Loucy (cell line): Measurements from ENCODE around the gene SLC27A5.
"Not testable (repeated sequence)": the region's sequence is repeated elsewhere in the genome, so short reads cannot be mapped to it uniquely, and the experiment has no call there.

ENCODE experiments used
- H2AFZ ChIP-seq: fragments of 200-600 bp; sonication (generic); 2 replicates; pipeline ENCODE4 v1.6.0; 2016; ENCODE audit warnings: antibody characterized with exemption, mild to moderate bottlenecking, low read length, moderate library complexity
- H3F3A ChIP-seq: fragments of 200-600 bp; 2 replicates; pipeline ENCODE4 v1.6.0; 2016; ENCODE audit warnings: antibody characterized with exemption, low read depth, mild to moderate bottlenecking
- H3K27me3 ChIP-seq: fragments of 200-600 bp; sonication (generic); 2 replicates; pipeline ENCODE4 v1.6.1; 2014; ENCODE audit warnings: low read length, mild to moderate bottlenecking; ENCODE audit not compliant: insufficient read depth, poor library complexity, severe bottlenecking
- H3K36me3 ChIP-seq: fragments of 200-600 bp; sonication (generic); 2 replicates; pipeline ENCODE4 v1.6.1; 2016; ENCODE audit warnings: low read length; ENCODE audit not compliant: insufficient read depth
- H3K4me1 ChIP-seq: fragments of 200-600 bp; sonication (generic); 2 replicates; pipeline ENCODE4 v1.5.1; 2014; ENCODE audit warnings: low read length, mild to moderate bottlenecking; ENCODE audit not compliant: insufficient read depth, poor library complexity, severe bottlenecking
- H3K4me2 ChIP-seq: fragments of 200-600 bp; sonication (generic); 2 replicates; pipeline ENCODE4 v1.6.0; 2014; ENCODE audit warnings: antibody characterized with exemption, low read length, low read depth, mild to moderate bottlenecking; ENCODE audit not compliant: poor library complexity, severe bottlenecking
- H3K4me3 ChIP-seq: fragments of 200-600 bp; sonication (generic); 2 replicates; pipeline ENCODE4 v1.5.1; 2014; ENCODE audit warnings: low read length, mild to moderate bottlenecking, mixed read lengths; ENCODE audit not compliant: poor library complexity, severe bottlenecking
- H3K79me2 ChIP-seq: fragments of 200-600 bp; sonication (generic); 2 replicates; pipeline ENCODE4 v1.6.1; 2014; ENCODE audit warnings: low read length; ENCODE audit not compliant: insufficient read depth
- H3K9ac ChIP-seq: fragments of 200-600 bp; sonication (generic); 2 replicates; pipeline ENCODE4 v1.6.0; 2014; ENCODE audit warnings: mild to moderate bottlenecking, low read depth, low read length, moderate library complexity; ENCODE audit not compliant: poor library complexity, severe bottlenecking
- H3K9me2 ChIP-seq: fragments of 200-600 bp; sonication (generic); replicated peaks from 2 replicates; pipeline ENCODE4 v1.6.1; 2016; ENCODE audit warnings: low read depth, low read length, mixed read lengths
- H3K9me3 ChIP-seq: fragments of 200-600 bp; sonication (generic); 2 replicates; pipeline ENCODE4 v1.6.1; 2014; ENCODE audit warnings: mild to moderate bottlenecking, antibody characterized with exemption, low read length, low read depth; ENCODE audit not compliant: insufficient read depth
- H4K20me1 ChIP-seq: fragments of 200-600 bp; sonication (generic); 2 replicates; pipeline ENCODE4 v1.6.0; 2014; ENCODE audit warnings: antibody characterized with exemption, low read length, mild to moderate bottlenecking; ENCODE audit not compliant: insufficient read depth, poor library complexity, severe bottlenecking
- EZH2phosphoT487 ChIP-seq: fragments of 200-600 bp; IDR thresholded peaks from 2 replicates; pipeline ENCODE4 v1.6.1; 2018; ENCODE audit warnings: antibody characterized with exemption, mild to moderate bottlenecking, moderate library complexity, borderline replicate concordance
- TF ChIP-seq, protein P1 (sequence below): fragments of 200-600 bp; sonication (generic); conservative IDR thresholded peaks from 2 replicates; pipeline ENCODE4 v1.5.1; 2014; ENCODE audit warnings: mild to moderate bottlenecking, antibody characterized with exemption, low read length

The SLC27A5 gene

DNA sequence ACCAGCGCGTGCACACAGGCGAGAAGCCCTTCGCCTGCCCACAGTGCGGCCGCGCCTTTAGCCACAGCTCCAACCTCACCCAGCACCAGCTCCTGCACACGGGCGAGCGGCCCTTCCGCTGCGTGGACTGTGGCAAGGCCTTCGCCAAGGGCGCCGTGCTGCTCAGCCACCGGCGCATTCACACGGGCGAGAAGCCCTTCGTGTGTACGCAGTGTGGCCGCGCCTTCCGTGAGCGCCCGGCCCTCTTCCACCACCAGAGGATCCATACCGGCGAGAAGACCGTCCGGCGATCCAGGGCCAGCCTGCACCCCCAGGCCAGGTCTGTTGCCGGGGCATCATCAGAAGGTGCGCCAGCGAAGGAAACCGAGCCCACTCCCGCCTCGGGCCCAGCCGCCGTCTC is 40.1 kb downstream of the SLC27A5 start:
- H3K4me1 ChIP-seq, result peaks cover 21% of the 10 kb centered on the region
- no peak for TF ChIP-seq EZH2phosphoT487
- TF ChIP-seq, protein P1, sequence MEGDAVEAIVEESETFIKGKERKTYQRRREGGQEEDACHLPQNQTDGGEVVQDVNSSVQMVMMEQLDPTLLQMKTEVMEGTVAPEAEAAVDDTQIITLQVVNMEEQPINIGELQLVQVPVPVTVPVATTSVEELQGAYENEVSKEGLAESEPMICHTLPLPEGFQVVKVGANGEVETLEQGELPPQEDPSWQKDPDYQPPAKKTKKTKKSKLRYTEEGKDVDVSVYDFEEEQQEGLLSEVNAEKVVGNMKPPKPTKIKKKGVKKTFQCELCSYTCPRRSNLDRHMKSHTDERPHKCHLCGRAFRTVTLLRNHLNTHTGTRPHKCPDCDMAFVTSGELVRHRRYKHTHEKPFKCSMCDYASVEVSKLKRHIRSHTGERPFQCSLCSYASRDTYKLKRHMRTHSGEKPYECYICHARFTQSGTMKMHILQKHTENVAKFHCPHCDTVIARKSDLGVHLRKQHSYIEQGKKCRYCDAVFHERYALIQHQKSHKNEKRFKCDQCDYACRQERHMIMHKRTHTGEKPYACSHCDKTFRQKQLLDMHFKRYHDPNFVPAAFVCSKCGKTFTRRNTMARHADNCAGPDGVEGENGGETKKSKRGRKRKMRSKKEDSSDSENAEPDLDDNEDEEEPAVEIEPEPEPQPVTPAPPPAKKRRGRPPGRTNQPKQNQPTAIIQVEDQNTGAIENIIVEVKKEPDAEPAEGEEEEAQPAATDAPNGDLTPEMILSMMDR, result no peak
- no peaks in the 10 kb centered on the region for H3K9me2 ChIP-seq
- peaks cover 12% of the 10 kb centered on the region; the same call in 1 of the 2 replicates for H3K36me3 ChIP-seq
- no peak overlapping the region for H3K4me3 ChIP-seq
- peaks cover 20% of the 10 kb centered on the region for H3K79me2 ChIP-seq
- no peak overlapping the region for H2AFZ ChIP-seq
- H3K4me2 ChIP-seq, result no peak overlapping the region
- no peaks in the 10 kb centered on the region for H3K9me3 ChIP-seq
- H4K20me1 ChIP-seq, result peaks cover 8% of the 10 kb centered on the region
- no peaks in the 10 kb centered on the region for H3K27me3 ChIP-seq
- H3F3A ChIP-seq, result no peaks in the 10 kb centered on the region
- no peak overlapping the region for H3K9ac ChIP-seq

DNA sequence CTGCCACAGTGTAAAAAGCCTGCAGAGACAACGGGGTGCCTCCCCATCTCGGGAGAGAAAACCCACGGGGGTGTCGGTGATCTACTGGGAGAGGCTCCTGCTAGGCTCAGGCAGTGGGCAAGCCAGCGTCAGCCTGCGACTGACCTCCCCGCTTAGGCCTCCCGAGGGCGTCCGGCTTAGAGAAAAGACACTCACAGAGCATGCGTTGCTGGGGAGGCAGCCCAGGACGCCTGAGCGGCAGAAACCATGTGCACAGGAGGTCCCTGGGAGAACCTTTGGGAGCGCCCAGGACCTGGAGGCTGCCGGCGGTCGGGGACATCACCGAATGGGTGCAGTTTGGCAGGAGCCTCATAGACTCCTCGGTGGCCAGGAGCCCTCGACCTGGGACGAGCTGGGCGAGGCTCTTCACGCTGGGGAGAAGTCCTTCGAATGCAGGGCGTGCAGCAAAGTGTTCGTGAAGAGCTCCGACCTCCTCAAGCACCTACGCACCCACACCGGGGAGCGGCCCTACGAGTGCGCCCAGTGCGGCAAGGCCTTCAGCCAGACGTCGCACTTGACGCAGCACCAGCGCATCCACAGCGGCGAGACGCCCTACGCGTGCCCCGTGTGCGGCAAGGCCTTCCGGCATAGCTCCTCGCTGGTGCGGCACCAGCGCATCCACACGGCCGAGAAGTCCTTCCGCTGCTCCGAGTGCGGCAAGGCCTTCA is 40.8 kb downstream of the SLC27A5 start:
- not testable (repeated sequence) for H3K9me3 ChIP-seq, H3K4me3 ChIP-seq, H3K9ac ChIP-seq, H3K9me2 ChIP-seq, H4K20me1 ChIP-seq, H3K27me3 ChIP-seq, H2AFZ ChIP-seq, H3K4me2 ChIP-seq, H3F3A ChIP-seq
- Histone ChIP-seq H3K79me2 (peaks cover 20% of the 10 kb centered on the region), H3K36me3 (peaks cover 12% of the 10 kb centered on the region; the same call in 1 of the 2 replicates), H3K4me1 (peaks cover 20% of the 10 kb centered on the region)

DNA sequence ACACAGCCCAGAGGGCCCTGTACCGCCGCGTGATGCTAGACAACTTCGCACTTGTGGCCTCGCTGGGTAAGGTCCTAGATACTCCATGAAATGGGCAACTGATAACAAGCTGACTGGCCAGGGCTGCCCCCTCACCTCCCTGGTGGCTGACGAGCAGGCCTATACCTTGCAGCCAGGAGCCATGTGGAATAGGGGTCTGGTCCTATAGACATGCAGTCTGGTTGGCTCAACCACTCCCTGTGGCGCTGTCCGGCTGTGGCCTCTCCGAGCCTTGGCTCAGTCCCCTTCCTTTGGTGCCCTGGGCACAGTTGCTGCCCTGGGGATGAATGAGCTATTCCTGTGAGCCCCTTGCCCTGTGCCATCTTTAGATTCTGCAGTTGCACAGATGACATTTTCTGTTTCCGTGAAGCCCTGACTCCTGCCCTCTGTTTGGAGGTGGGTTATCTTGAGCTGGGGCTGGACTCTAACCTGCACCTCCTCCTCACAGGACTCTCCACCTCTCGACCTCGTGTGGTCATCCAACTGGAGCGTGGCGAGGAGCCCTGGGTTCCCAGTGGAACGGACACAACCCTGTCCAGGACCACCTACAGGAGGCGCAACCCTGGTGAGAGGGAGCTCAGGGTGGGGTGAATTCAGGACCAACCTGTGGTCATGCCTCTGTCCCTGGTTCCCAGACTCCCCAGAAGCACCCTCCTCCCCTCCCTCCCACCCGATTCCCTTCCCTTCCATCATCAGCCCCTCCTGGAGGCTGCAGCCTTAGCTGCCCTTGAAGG is 42.4 kb downstream of the SLC27A5 start:
- H3K4me2 ChIP-seq, result peak overlapping the region; percentile 100
- H3F3A ChIP-seq, result no peaks in the 10 kb centered on the region
- peaks cover 10% of the 10 kb centered on the region for H3K4me1 ChIP-seq
- no peak overlapping the region for H3K4me3 ChIP-seq
- H2AFZ ChIP-seq, result no peak overlapping the region
- TF ChIP-seq, protein P1, result no peak
- TF ChIP-seq EZH2phosphoT487, result no peak
- no peaks in the 10 kb centered on the region for H3K9me2 ChIP-seq
- peaks cover 20% of the 10 kb centered on the region for H3K79me2 ChIP-seq
- H3K27me3 ChIP-seq, result no peaks in the 10 kb centered on the region
- H3K9me3 ChIP-seq, result no peaks in the 10 kb centered on the region
- peaks cover 8% of the 10 kb centered on the region for H4K20me1 ChIP-seq
- peak overlapping the region; percentile 80 for H3K9ac ChIP-seq
- H3K36me3 ChIP-seq, result peaks cover 12% of the 10 kb centered on the region; the same call in 1 of the 2 replicates
